Upper lobe of left lung (tissue), 6 donors: ENCODE measurements around the gene GARRE1. TPM values are rescaled to one million over a fixed set of nuclear protein-coding genes. Genes with fewer than 3 reads are reported as not detected.
"Not testable (repeated sequence)": the region's sequence is repeated elsewhere in the genome, so short reads cannot be mapped to it uniquely, and the experiment has no call there.

Experiments
- ATAC-seq, 2 donors: fragments of 200-7000 bp; cut with Tn5 transposase; one replicate each; pipeline ENCODE4 v1.9.1; 2022; ENCODE audit warnings: mild to moderate bottlenecking in 2 of 2, moderate library complexity in 2 of 2; ENCODE audit not compliant: low FRiP score in 2 of 2
- DNase-seq, 2 donors: peaks; one replicate each; pipeline ENCODE4 v3.0.0-alpha.2; 2019 to 2020
- H3K27ac ChIP-seq, 4 donors: fragments of 200-600 bp; sonication (generic); one replicate each; pipeline ENCODE4 v1.5.1; 2016 to 2019
- H3K27me3 ChIP-seq, 4 donors: fragments of 200-600 bp; sonication (generic); one replicate each; pipeline ENCODE4 v1.5.1; 2017 to 2019
- H3K36me3 ChIP-seq, 4 donors: fragments of 200-600 bp; sonication (generic); one replicate each; pipeline ENCODE4 v1.5.1; 2016 to 2019
- H3K4me1 ChIP-seq, 4 donors: fragments of 200-600 bp; sonication (generic); one replicate each; pipeline ENCODE4 v1.5.1; 2018 to 2019
- H3K4me3 ChIP-seq, 4 donors: fragments of 200-600 bp; sonication (generic); one replicate each; pipeline ENCODE4 v1.5.1; 2017 to 2019; ENCODE audit warnings: mild to moderate bottlenecking in 2 of 4, moderate library complexity in 1 of 4
- H3K9me3 ChIP-seq, 4 donors: fragments of 200-600 bp; sonication (generic); one replicate each; pipeline ENCODE4 v1.5.1; 2018 to 2019
- CTCF ChIP-seq, 6 experiments: fragments of 450-650 bp in 4 of 6; fragments of 200-600 bp in 2 of 6; sonication (generic) in 2 of 6; IDR thresholded peaks; one replicate each; pipeline ENCODE4 v1.5.1; 2016 to 2019; ENCODE audit warnings: antibody characterized with exemption in 6 of 6
- EP300 ChIP-seq, 4 donors: sonication (generic); formaldehyde crosslinking; IDR thresholded peaks; one replicate each; pipeline ENCODE4 v1.5.1; 2017; ENCODE audit warnings: antibody characterized with exemption in 4 of 4, control low read depth in 2 of 4
- POLR2A ChIP-seq, 4 donors: fragments of 450-650 bp; IDR thresholded peaks; one replicate each; pipeline ENCODE4 v1.5.1; 2016 to 2017; ENCODE audit warnings: antibody characterized with exemption in 4 of 4, mild to moderate bottlenecking in 2 of 4
- POLR2AphosphoS5 ChIP-seq, 2 donors: sonication (generic); formaldehyde crosslinking; IDR thresholded peaks; one replicate each; pipeline ENCODE4 v1.5.1; 2017; ENCODE audit warnings: antibody characterized with exemption in 2 of 2
- WGBS, 2 donors: methylation state at CpG; one replicate each; pipeline ENCODE4 v1.1.5; 2017 to 2018; 5-methylcytosine and 5-hydroxymethylcytosine counted together
- total RNA-seq, 6 donors: library from RNA; depleted of rRNA in 4 of 6; stranded (reverse); fragments of >200 nt in 4 of 6; gene quantifications; one replicate each; pipeline versions ENCODE4 v1.1.0 to v1.2.1, GENCODE V29; 2016 to 2021
- donor health status: DM: no; HTN: no; CAD: no; lungs with moderate emphysema.
- donor health status: DM: no; HTN: yes; CAD: no; lungs with severe emphysema.

Gene GARRE1
- total RNA-seq, 6 donors from 2014 or later, result 18.2 to 36.7 (median 28.1) TPM

- H3K27ac ChIP-seq, result no peak overlapping the region
- H3K27me3 ChIP-seq, result no peaks in the 10 kb centered on the region
- no peak overlapping the region for H3K4me3 ChIP-seq
- no peak for DNase-seq
- H3K4me1 ChIP-seq, result peaks cover 5 to 29% (median 16%) of the 10 kb centered on the region in 4 donors
- ATAC-seq, result no peak
- TF ChIP-seq POLR2A (IDR thresholded peaks at IDR 0.05) (no peak), POLR2AphosphoS5 (IDR thresholded peaks at IDR 0.05) (no peak), EP300 (IDR thresholded peaks at IDR 0.05) (no peak), CTCF (IDR thresholded peaks at IDR 0.05) (no peak)
- peaks cover 0 to 4% (median 0%) of the 10 kb centered on the region in 4 donors for H3K36me3 ChIP-seq
- WGBS, 2 donors, result 85 to 94% methylated on average over 4 of the region's 4 CpGs
- no peaks in the 10 kb centered on the region for H3K9me3 ChIP-seq
Observed at GRCh38 chr19:34278783-34279182, 24.4 kb downstream of the GARRE1 start.

- peak overlapping the region in 1 of 4 donors; percentile 57 for H3K27ac ChIP-seq
- WGBS, 2 donors, result 92 to 94% methylated on average over 2 of the region's 2 CpGs
Observed at GRCh38 chr19:34281444-34281843, 27.1 kb downstream of the GARRE1 start.

GRCh38 chr19:34282611-34283519 lies 28.5 kb downstream of the GARRE1 start:
- WGBS, 2 donors, result 49 to 58% methylated on average over 2 of the region's 2 CpGs
- DNase-seq (no peak), ATAC-seq (no peak)
- Histone ChIP-seq H3K4me3 (no peak overlapping the region), H3K4me1 (peaks cover 0 to 17% (median 11%) of the 10 kb centered on the region in 4 donors), H3K9me3 (no peaks in the 10 kb centered on the region), H3K27me3 (no peaks in the 10 kb centered on the region), H3K27ac (peak overlapping the region in 2 of 4 donors; percentile 19 to 57), H3K36me3 (peaks cover 0 to 12% (median 0%) of the 10 kb centered on the region in 4 donors)
- TF ChIP-seq CTCF (IDR thresholded peaks at IDR 0.05) (no peak), POLR2AphosphoS5 (IDR thresholded peaks at IDR 0.05) (no peak), EP300 (IDR thresholded peaks at IDR 0.05) (no peak), POLR2A (IDR thresholded peaks at IDR 0.05) (no peak)

More at GRCh38 chr19:34281444-34281843, 27.1 kb downstream of the GARRE1 start:
- not testable (repeated sequence) for DNase-seq, ATAC-seq, H3K27me3 ChIP-seq, H3K9me3 ChIP-seq, H3K4me3 ChIP-seq
- Histone ChIP-seq H3K4me1 (peaks cover 4 to 20% (median 12%) of the 10 kb centered on the region in 4 donors), H3K36me3 (peaks cover 0 to 12% (median 0%) of the 10 kb centered on the region in 4 donors)

- Histone ChIP-seq H3K4me3 (no peak overlapping the region), H3K36me3 (peaks cover 0 to 8% (median 0%) of the 10 kb centered on the region in 4 donors), H3K27me3 (no peaks in the 10 kb centered on the region), H3K27ac (no peak overlapping the region), H3K9me3 (no peaks in the 10 kb centered on the region), H3K4me1 (peaks cover 0 to 14% (median 9%) of the 10 kb centered on the region in 4 donors)
- DNase-seq (no peak), ATAC-seq (no peak)
- WGBS, 2 donors, result 78 to 91% methylated on average over 2 of the region's 2 CpGs
- TF ChIP-seq CTCF (IDR thresholded peaks at IDR 0.05) (no peak), POLR2A (IDR thresholded peaks at IDR 0.05) (no peak), POLR2AphosphoS5 (IDR thresholded peaks at IDR 0.05) (no peak), EP300 (IDR thresholded peaks at IDR 0.05) (no peak)
Observed at GRCh38 chr19:34284505-34284904, 30.2 kb downstream of the GARRE1 start.

- ATAC-seq, result no peak
- WGBS, 2 donors, result 92 to 94% methylated on average over 3 of the region's 3 CpGs
Observed at GRCh38 chr19:34287662-34288140, 33.3 kb downstream of the GARRE1 start.

More at GRCh38 chr19:34287662-34288140, 33.3 kb downstream of the GARRE1 start:
- Histone ChIP-seq H3K4me3 (no peak overlapping the region), H3K9me3 (no peaks in the 10 kb centered on the region), H3K27ac (no peak overlapping the region), H3K27me3 (no peaks in the 10 kb centered on the region), H3K36me3 (peaks cover 0 to 8% (median 0%) of the 10 kb centered on the region in 4 donors), H3K4me1 (peaks cover 0 to 5% (median 2%) of the 10 kb centered on the region in 4 donors)
- no peak for DNase-seq
- TF ChIP-seq POLR2AphosphoS5 (IDR thresholded peaks at IDR 0.05) (no peak), CTCF (IDR thresholded peaks at IDR 0.05) (no peak), EP300 (IDR thresholded peaks at IDR 0.05) (no peak), POLR2A (IDR thresholded peaks at IDR 0.05) (no peak)
